HTR-8/SVneo (cell line): ENCODE data around the gene DLGAP3.

ENCODE experiments used
- DNase-seq: peaks from one replicate; pipeline ENCODE4 v3.0.0; 2011; ENCODE audit warnings: low spot score, mixed read lengths; ENCODE audit not compliant: insufficient read length
- FAIRE-seq: peaks from 2 replicates; lab custom pipeline; 2011; peaks lifted over from hg19 to GRCh38; lab: Jason Lieb, UNC

Gene DLGAP3

GRCh38 chr1:34868230-34869049, 61.0 kb downstream of the DLGAP3 start:
- no peak for DNase-seq
- no peak for FAIRE-seq

DNA sequence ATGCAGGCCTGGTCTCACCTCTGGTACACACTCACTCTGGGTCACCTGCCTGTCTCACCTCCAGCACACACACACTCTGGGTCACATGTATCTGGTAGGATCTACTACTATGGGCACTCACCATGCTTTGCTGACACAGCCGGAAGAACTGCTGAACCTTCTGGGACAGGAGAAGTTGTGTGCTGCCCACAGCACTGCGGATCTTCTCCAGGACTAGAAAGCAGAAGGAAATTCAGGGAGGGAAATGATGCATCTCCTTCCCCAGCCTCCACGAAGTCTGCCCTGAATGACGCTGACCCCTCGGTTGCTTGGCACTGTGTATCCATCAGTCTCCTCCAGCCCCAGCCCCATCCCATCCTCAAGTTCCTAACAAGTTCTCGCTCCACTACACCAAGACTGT, 62.0 kb downstream of the DLGAP3 start:
- peak; percentile 40 for FAIRE-seq
- no peak for DNase-seq

DNA sequence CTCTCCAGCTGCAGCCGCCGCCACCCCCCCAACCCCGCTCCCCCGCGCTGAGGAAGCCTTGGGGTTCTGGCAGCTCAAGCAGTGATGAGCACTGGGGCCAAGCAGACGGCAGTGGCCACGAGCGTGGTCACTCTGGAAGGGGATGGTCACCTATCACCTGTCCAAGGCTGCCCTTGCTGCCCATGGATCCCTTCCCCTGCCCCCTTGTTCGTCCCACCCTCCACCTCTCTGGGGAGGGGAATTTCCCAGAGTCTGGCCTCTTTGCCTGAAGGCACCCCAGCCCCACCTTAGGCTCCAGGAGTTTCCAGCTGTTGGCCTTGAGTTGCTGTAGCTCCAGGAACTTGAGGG, 62.7 kb downstream of the DLGAP3 start:
- DNase-seq = no peak
- no peak for FAIRE-seq

- FAIRE-seq = no peak
- peak; percentile 79 for DNase-seq
Measured at GRCh38 chr1:34865981-34866761, 63.3 kb downstream of the DLGAP3 start.

DNA sequence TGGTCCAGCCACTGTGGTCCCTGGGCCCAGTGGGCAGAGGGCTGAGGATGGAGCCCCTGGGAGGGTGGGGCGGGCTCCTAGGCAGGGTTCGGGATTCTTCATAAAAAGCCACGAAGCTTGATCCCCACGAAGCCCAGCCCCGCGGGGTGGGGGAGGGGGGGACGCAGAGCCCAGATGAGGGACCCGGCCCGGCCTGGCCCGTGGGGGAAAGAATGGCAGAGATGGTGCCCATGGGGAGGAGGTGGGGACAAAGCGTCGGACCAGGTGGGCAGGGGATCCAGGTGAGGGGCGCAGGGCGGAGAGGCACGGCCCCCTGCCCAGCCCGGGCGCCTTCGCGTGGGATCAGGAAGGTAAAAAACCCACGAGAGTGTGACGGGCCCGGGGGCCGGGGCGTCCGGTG, 63.9 kb downstream of the DLGAP3 start:
- FAIRE-seq (no peak), DNase-seq (no peak)

- FAIRE-seq = no peak
- DNase-seq = no peak
Measured at GRCh38 chr1:34864759-34865158, 64.7 kb downstream of the DLGAP3 start.

DNA sequence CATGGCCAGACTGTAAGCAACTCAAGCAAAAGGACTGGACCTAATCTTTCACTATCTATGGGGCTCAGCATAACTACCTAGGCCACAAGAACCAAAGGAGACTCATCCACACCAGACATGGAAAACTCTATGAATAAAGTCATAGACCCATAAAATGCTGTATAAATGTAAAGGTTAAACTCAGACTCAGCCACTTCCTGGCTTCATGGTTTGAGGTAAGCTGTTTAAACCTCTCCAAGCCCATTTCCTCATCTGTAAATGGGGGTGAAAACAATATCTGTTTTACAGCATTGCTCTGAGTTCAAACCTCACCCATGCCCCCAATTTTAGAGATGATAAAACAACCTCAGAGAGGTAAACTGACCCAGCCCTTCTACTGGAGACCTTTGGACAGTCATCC, 65.9 kb downstream of the DLGAP3 start:
- no peak for FAIRE-seq
- no peak for DNase-seq

- FAIRE-seq (peak; percentile 44), DNase-seq (peak; percentile 93)
Measured at GRCh38 chr1:34859446-34860200, 69.8 kb downstream of the DLGAP3 start, which contains the start of gene SMIM12. Gene SMIM12 (minus strand): TSS chr1:34859749. CDS start chr1:34855977, 3,772 bp downstream.

GRCh38 chr1:34858901-34859445, 70.5 kb downstream of the DLGAP3 start:
- DNase-seq (no peak), FAIRE-seq (no peak)

GRCh38 chr1:34856697-34857096, 72.8 kb downstream of the DLGAP3 start:
- DNase-seq (no peak), FAIRE-seq (no peak)

- DNase-seq (peak; percentile 91), FAIRE-seq (peak; percentile 85)
Measured at GRCh38 chr1:34852677-34853217, 76.7 kb downstream of the DLGAP3 start.

GRCh38 chr1:34851431-34852105, 77.9 kb downstream of the DLGAP3 start:
- DNase-seq = no peak
- no peak for FAIRE-seq

- DNase-seq (no peak), FAIRE-seq (no peak)
Measured at GRCh38 chr1:34850382-34850781, 79.1 kb downstream of the DLGAP3 start.

DNA sequence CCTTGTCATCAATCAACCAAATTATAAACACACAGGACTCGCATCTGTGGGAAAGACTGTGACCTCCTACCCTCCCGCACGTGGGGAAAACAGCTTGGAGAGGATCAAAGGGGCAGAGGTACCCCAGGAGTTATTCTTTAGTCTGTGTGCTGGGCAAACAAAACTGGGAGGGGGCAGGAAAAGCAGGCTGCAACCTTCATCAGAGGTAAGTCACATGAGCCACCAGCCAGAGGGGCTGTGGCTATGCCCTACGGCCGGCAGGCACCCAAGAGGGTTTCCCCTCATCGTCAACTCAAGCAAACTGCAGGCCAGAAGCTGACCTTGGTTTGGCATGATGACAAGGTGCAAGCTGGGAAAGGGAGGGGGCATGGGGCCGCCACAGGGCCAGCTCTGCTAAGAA, 82.4 kb downstream of the DLGAP3 start:
- DNase-seq (no peak), FAIRE-seq (no peak)

DNA sequence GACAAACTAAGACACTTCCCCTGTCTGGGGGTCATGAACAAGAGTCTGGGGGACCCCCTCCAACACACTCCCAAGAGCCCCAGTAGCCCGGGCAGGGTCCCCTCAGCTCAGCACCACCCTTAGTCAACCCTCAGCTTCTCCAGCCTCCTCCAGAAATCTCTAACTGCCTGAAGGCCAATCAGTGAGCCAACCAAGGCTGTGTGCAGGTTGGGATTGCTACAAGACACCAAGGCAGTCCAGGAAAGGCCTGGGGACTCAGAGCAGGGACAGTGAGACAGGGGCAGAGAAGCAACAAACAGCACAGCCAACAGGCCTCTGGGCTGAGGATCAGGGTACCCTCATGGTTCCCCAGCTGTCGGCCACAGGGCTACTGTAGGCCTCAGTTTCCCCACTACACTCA, 83.2 kb downstream of the DLGAP3 start:
- DNase-seq = no peak
- FAIRE-seq = no peak

GRCh38 chr1:34845131-34845901, 84.1 kb downstream of the DLGAP3 start:
- no peak for DNase-seq
- no peak for FAIRE-seq

GRCh38 chr1:34844252-34844634, 85.2 kb downstream of the DLGAP3 start:
- DNase-seq = no peak
- no peak for FAIRE-seq

DNA sequence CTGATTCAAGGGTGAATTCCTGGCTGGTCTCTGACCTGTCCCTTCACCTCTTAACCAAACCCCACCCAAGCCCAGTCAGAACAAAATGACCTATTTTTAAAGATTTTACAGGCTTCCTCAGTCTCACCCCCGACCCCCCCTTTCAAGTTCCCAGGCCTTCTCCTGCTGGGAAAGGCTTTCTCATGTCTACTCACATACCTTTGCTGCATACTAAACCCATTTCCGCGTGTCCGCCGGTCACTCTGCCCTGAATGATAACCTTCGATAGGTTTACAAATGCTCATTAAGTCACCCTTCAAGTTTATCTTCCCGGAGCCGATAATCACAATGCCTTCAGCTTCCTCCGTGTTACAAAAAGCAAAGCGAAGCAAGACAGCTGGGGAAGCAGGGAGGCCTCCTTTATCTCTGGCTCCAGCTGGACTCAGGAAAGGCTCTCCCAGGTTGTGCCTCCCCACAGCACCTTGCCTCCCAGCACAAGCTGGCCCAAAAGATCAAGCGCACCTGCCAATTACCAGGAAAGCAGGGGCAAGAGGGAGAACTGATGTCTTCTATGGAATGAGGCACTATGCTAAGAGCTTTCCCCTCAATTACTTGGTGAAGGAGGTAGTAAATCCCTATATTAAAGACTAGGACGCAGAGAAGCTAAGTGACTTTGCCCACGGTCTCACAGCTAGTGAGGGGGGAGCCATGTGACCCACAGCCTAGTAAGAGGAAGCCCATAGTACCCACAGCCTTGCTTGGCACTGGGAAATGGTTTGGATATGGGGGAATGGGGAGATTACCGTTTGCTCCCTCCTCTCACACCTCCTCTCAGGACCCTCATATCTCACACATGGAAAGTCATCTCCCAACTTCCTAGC, 85.8 kb downstream of the DLGAP3 start:
- FAIRE-seq (no peak), DNase-seq (no peak)
